Measurements from ENCODE around the gene PDE4D.
A peak's percentile ranks its signal among the peaks of the same experiment; 100 is the strongest.

The PDE4D gene

DNA sequence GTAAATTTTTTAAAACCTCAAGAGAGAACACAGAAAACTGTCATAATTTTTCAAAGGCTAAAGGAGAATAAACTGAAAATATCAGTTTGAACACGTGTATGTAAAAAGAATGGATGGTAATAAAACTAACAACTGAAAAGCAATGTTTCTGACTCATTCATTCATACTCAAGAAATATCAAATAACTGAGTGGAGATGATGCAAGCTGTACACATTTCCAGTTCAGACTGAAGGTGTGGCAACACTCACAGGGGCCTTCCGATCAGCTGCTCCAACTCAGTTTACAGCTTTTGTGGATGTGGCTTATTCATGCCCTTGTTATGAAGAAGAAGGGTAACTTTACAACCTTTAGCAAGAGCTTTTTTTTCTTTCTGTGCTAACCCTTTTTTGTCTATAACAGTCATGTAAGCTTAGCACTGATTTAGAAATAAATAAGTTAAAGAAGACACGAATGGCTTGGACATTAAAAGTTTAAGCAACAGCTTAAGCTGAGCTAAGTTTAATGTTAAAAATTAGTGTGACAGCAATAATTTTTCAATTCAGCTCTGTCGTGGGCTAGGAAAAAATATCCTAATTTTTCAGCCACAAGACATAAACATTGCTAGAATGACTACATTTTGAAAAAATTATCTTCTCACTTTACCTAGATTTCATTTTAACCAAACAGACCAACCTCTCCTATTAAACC is 857.1 kb downstream of the PDE4D start:
- TF ChIP-seq, protein P1, sequence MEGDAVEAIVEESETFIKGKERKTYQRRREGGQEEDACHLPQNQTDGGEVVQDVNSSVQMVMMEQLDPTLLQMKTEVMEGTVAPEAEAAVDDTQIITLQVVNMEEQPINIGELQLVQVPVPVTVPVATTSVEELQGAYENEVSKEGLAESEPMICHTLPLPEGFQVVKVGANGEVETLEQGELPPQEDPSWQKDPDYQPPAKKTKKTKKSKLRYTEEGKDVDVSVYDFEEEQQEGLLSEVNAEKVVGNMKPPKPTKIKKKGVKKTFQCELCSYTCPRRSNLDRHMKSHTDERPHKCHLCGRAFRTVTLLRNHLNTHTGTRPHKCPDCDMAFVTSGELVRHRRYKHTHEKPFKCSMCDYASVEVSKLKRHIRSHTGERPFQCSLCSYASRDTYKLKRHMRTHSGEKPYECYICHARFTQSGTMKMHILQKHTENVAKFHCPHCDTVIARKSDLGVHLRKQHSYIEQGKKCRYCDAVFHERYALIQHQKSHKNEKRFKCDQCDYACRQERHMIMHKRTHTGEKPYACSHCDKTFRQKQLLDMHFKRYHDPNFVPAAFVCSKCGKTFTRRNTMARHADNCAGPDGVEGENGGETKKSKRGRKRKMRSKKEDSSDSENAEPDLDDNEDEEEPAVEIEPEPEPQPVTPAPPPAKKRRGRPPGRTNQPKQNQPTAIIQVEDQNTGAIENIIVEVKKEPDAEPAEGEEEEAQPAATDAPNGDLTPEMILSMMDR (IDR thresholded peaks at IDR 0.05; ENCODE audit: low read depth, low read length): no peak
- H3K4me3 ChIP-seq (ENCODE audit: low read depth, low read length): no peak overlapping the region
- in situ Hi-C loops (cut with HindIII; ENCODE audit: low sequenced_read_pairs): no loop called here
- peak; percentile 95 for DNase-seq (ENCODE audit: low read depth, low spot score)

DNA sequence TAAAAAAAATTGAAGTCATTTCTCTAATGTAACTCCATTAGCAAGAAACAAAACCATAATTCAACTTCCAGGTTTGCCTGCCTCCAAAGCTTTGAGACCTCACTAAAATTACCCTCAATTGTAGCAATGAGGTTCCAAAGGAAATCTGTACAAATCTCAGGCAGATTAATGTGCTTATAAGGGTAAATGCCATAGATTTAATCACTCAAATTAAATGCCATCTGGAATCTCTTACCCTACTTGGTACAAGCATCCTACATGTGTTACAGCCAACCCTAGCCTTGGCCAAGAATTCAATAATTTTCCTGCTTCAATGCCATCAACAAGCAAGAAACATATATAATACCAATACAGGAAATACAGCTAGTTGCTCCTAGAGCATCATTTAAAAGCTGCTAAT is 857.8 kb downstream of the PDE4D start:
- TF ChIP-seq, protein P1 (IDR thresholded peaks at IDR 0.05; ENCODE audit: low read depth, low read length): no peak
- H3K4me3 ChIP-seq (ENCODE audit: low read depth, low read length): no peak overlapping the region
- no peak for DNase-seq (ENCODE audit: low read depth, low spot score)
- in situ Hi-C loops (cut with HindIII; ENCODE audit: low sequenced_read_pairs): no loop called here

DNA sequence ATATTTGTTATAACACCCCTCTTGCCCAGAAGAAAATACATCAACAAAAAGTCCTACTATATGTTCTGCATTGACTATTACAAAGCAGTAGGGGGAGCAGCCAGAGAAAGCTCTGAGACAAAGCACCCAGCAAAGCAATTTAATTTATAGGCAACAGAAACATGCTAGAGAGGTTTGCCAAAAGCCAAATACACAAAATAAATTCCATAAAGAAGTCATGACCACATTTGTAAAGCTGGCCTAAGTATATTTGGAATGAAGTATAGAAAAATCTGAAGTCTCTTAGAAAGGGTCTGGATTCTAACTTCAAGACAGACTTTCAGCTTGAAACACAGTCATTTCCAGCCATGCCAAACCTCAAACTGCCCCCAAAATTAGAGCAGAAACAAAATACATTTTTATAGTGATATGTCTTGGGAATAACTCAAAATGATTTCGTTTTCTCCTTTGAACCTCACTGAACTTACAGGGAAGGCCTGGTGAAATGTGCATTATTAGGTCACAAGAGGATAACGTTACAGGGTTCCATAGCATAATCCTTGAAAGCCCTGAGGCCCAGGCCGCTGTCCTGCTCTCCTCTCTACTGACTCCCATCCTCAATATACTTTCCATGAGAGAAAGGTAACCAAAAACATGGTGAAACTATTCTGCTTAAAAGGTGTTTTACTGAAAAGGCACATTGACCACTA is 858.9 kb downstream of the PDE4D start:
- in situ Hi-C loops (cut with HindIII; ENCODE audit: low sequenced_read_pairs): no loop called here
- TF ChIP-seq, protein P1 (IDR thresholded peaks at IDR 0.05; ENCODE audit: low read depth, low read length): peak; percentile 71
- no peak overlapping the region for H3K4me3 ChIP-seq (ENCODE audit: low read depth, low read length)
- peak; percentile 70 for DNase-seq (ENCODE audit: low read depth, low spot score)

DNA sequence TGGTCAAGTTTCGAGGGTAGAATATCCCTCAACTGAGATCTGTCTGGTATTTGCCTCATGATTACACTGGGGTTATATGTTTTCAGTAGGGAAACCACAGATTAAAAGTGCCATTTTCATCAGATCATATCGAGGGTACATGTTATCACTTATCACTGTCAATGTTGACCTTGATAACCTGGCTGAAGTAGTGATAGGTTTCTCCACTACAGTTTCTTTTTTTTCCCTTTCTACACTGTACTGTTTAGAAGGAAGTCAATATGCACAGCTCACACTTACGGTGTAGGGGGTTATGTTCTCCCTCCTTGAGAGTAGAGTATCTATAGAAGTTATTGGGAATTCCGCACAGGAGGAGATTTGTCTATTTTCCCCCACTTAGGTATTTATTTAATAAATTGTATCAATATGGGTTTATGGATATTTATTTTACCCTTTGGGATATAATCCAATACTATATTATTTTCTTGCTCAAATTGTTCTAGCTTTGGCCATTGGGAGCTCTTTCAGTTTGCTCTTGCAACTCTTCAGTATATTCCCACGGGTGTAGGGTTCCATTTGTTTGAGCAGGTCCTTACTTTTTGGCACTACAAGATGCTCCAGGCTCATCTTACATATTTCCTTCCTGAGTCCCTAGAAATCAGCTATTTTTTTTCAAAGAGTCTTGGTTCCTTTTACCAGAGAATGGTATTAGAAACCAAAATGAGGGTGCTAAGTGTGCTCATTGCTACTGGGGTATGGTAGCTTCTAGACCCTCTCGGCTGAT is 866.2 kb downstream of the PDE4D start:
- TF ChIP-seq, protein P1 (IDR thresholded peaks at IDR 0.05; ENCODE audit: low read depth, low read length): no peak
- DNase-seq (ENCODE audit: low read depth, low spot score): no peak
- no peak overlapping the region for H3K4me3 ChIP-seq (ENCODE audit: low read depth, low read length)
- in situ Hi-C loops (cut with HindIII; ENCODE audit: low sequenced_read_pairs): no loop called here

DNA sequence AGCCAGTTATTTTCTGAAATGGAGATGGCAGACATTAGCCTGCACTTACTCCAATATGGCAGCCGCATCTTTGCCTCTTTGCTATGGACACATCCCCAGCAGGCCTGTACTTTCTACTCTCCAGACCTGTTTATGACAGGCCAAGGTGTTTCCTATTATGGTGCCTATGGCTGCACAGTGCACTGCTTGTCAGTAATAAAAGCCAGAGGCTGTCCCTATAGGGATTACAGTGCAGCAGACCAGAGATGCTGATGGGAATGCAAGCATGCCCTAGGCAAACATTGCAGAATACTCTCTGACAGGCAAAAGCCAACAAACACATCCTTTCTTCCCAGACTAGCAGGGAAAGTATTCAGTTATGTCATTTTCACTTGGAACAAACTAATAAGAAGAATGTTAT is 867.8 kb downstream of the PDE4D start:
- no peak overlapping the region for H3K4me3 ChIP-seq (ENCODE audit: low read depth, low read length)
- in situ Hi-C loops (cut with HindIII; ENCODE audit: low sequenced_read_pairs): no loop called here
- TF ChIP-seq, protein P1 (IDR thresholded peaks at IDR 0.05; ENCODE audit: low read depth, low read length): no peak
- peak; percentile 22 for DNase-seq (ENCODE audit: low read depth, low spot score)

DNA sequence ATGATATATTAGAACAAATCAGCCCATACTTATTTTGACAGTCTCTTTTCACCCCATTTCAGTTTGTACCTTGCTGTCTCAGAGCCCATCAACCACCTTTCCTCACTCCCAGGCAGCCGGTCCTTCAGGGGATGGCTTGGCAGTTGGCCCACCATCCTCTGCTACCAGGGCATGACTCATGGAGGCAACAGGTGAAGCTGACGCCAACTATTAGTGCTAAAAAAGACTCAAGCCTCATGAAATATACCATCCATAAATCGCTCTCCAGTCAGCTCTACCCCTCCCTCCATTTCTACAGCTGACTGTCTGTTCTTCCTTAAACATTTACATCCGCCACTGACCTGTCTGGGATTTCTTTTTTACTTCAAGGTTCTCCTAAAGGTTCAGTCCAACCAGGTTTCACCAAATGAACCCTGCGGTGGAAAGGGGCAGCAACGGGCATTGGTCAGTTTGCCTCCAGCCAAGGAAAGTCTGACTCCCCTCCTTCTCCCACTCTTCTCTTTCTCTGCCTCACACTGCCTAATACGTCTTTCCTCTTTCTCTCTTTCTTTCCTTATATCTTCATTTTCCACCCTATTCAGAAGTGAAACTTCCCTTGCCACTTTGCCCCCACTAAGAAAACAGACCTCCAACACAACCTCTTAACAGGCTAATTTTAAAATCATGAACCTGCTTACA is 871.5 kb downstream of the PDE4D start:
- DNase-seq (ENCODE audit: low read depth, low spot score): no peak
- in situ Hi-C loops (cut with HindIII; ENCODE audit: low sequenced_read_pairs): no loop called here

More for the DNA sequence above, 871.5 kb downstream of the PDE4D start:
- no peak overlapping the region for H3K4me3 ChIP-seq (ENCODE audit: low read depth, low read length)
- TF ChIP-seq, protein P1 (IDR thresholded peaks at IDR 0.05; ENCODE audit: low read depth, low read length): no peak

Measured in astrocyte of the spinal cord (primary cell).